ENCODE data around the gene ANK2. TPM values are rescaled to one million over a fixed set of nuclear protein-coding genes. Genes with fewer than 3 reads are reported as not detected.

ANK2 gene
- total RNA-seq, result 1 to 10 TPM in 2 of 5 experiments, not detected in 3; 1.1 to 2.0 TPM
- polyA plus RNA-seq, result not detected
- total RNA-seq, result not detected

- H3K4me3 ChIP-seq (ENCODE audit: low read length), result no peak within 1 kb of the TSS
- peaks cover 0 to 4% (median 0%) of the 10 kb centered on the region in 11 donors for H3K9me3 Mint-ChIP-seq
- intact Hi-C loops (cut with micrococcal nuclease), result no loop called here
- no peak within 1 kb of the TSS for H3K27ac ChIP-seq (ENCODE audit: low read depth, low read length)
- H3K4me3 Mint-ChIP-seq, result no peak within 1 kb of the TSS
- H3K4me1 Mint-ChIP-seq, result no peaks in the 10 kb centered on the region
- DNase-seq (no peak), ATAC-seq (no peak)
- H3K27me3 ChIP-seq (ENCODE audit: control insufficient read depth in 2 of 2, insufficient read depth in 2 of 2, low read length in 2 of 2), result no peaks in the 10 kb centered on the region
- H3K36me3 Mint-ChIP-seq, result no peaks in the 10 kb centered on the region
- H3K4me1 ChIP-seq (ENCODE audit: control insufficient read depth in 2 of 2, insufficient read depth in 2 of 2, low read length in 2 of 2), result no peaks in the 10 kb centered on the region
- ChIA-PET CTCF (no interaction called here), POLR2A (no interaction called here)
- no peaks in the 10 kb centered on the region for H3K36me3 ChIP-seq (ENCODE audit: control insufficient read depth in 2 of 3, insufficient read depth in 3 of 3, low read length in 3 of 3)
- no peaks in the 10 kb centered on the region for H3K9me3 ChIP-seq (ENCODE audit: control insufficient read depth in 2 of 3, low read length in 3 of 3)
- peaks cover 6 to 17% (median 13%) of the 10 kb centered on the region in 5 donors for H3K27me3 Mint-ChIP-seq
- no peak within 1 kb of the TSS for H3K27ac Mint-ChIP-seq
These were observed at the start of gene ANK2 for GRCh38 chr4:113049421-113050370. Gene ANK2 (plus strand): TSS chr4:113049653. CDS start chr4:113049729, 76 bp downstream.

- Mint-ChIP-seq H3K27ac (no peak overlapping the region), H3K36me3 (peaks cover 0 to 5% (median 0%) of the 10 kb centered on the region in 5 donors), H3K4me3 (no peak overlapping the region), H3K4me1 (no peaks in the 10 kb centered on the region), H3K9me3 (peaks cover 0 to 8% (median 4%) of the 10 kb centered on the region in 11 donors), H3K27me3 (peaks cover 0 to 9% (median 0%) of the 10 kb centered on the region in 5 donors)
- Histone ChIP-seq H3K27me3 (ENCODE audit: control insufficient read depth in 2 of 2, insufficient read depth in 2 of 2, low read length in 2 of 2) (no peaks in the 10 kb centered on the region), H3K4me3 (ENCODE audit: low read length) (no peak overlapping the region), H3K9me3 (ENCODE audit: control insufficient read depth in 2 of 3, low read length in 3 of 3) (no peaks in the 10 kb centered on the region), H3K36me3 (ENCODE audit: control insufficient read depth in 2 of 3, insufficient read depth in 3 of 3, low read length in 3 of 3) (no peaks in the 10 kb centered on the region), H3K27ac (ENCODE audit: low read depth, low read length) (no peak overlapping the region), H3K4me1 (ENCODE audit: control insufficient read depth in 2 of 2, insufficient read depth in 2 of 2, low read length in 2 of 2) (no peaks in the 10 kb centered on the region)
- ATAC-seq, result no peak
- intact Hi-C loops (cut with micrococcal nuclease), result no loop called here
- no peak for DNase-seq
- ChIA-PET POLR2A (no interaction called here), CTCF (no interaction called here)
These were observed 45.6 kb upstream of the ANK2 start for GRCh38 chr4:113003841-113004240.

GRCh38 chr4:113004655-113005054 lies 44.8 kb upstream of the ANK2 start:
- Histone ChIP-seq H3K4me3 (ENCODE audit: low read length) (no peak overlapping the region), H3K36me3 (ENCODE audit: control insufficient read depth in 2 of 3, insufficient read depth in 3 of 3, low read length in 3 of 3) (no peaks in the 10 kb centered on the region), H3K4me1 (ENCODE audit: control insufficient read depth in 2 of 2, insufficient read depth in 2 of 2, low read length in 2 of 2) (no peaks in the 10 kb centered on the region), H3K9me3 (ENCODE audit: control insufficient read depth in 2 of 3, low read length in 3 of 3) (no peaks in the 10 kb centered on the region), H3K27me3 (ENCODE audit: control insufficient read depth in 2 of 2, insufficient read depth in 2 of 2, low read length in 2 of 2) (no peaks in the 10 kb centered on the region), H3K27ac (ENCODE audit: low read depth, low read length) (no peak overlapping the region)
- peaks cover 0 to 8% (median 4%) of the 10 kb centered on the region in 11 donors for H3K9me3 Mint-ChIP-seq
- no peaks in the 10 kb centered on the region for H3K4me1 Mint-ChIP-seq
- ChIA-PET POLR2A (no interaction called here), CTCF (no interaction called here)
- intact Hi-C loops (cut with micrococcal nuclease), result no loop called here
- DNase-seq, result no peak
- peaks cover 0 to 2% (median 0%) of the 10 kb centered on the region in 5 donors for H3K27me3 Mint-ChIP-seq
- ATAC-seq, result no peak
- H3K4me3 Mint-ChIP-seq, result no peak overlapping the region
- H3K36me3 Mint-ChIP-seq, result peaks cover 0 to 5% (median 0%) of the 10 kb centered on the region in 5 donors
- no peak overlapping the region for H3K27ac Mint-ChIP-seq

- intact Hi-C loops (cut with micrococcal nuclease), result no loop called here
- no peaks in the 10 kb centered on the region for H3K27me3 ChIP-seq (ENCODE audit: control insufficient read depth in 2 of 2, insufficient read depth in 2 of 2, low read length in 2 of 2)
- H3K4me3 Mint-ChIP-seq, result no peak overlapping the region
- H3K4me3 ChIP-seq (ENCODE audit: low read length), result no peak overlapping the region
- ChIA-PET POLR2A (no interaction called here), CTCF (no interaction called here)
- no peak overlapping the region for H3K27ac ChIP-seq (ENCODE audit: low read depth, low read length)
- ATAC-seq, result no peak
- H3K4me1 Mint-ChIP-seq, result no peaks in the 10 kb centered on the region
- peaks cover 0 to 2% (median 0%) of the 10 kb centered on the region in 5 donors for H3K27me3 Mint-ChIP-seq
- H3K27ac Mint-ChIP-seq, result no peak overlapping the region
- H3K36me3 Mint-ChIP-seq, result peaks cover 0 to 5% (median 0%) of the 10 kb centered on the region in 5 donors
- no peaks in the 10 kb centered on the region for H3K4me1 ChIP-seq (ENCODE audit: control insufficient read depth in 2 of 2, insufficient read depth in 2 of 2, low read length in 2 of 2)
- H3K9me3 Mint-ChIP-seq, result peaks cover 0 to 6% (median 2%) of the 10 kb centered on the region in 11 donors
- H3K36me3 ChIP-seq (ENCODE audit: control insufficient read depth in 2 of 3, insufficient read depth in 3 of 3, low read length in 3 of 3), result no peaks in the 10 kb centered on the region
- no peaks in the 10 kb centered on the region for H3K9me3 ChIP-seq (ENCODE audit: control insufficient read depth in 2 of 3, low read length in 3 of 3)
- no peak for DNase-seq
These were observed 42.8 kb upstream of the ANK2 start for GRCh38 chr4:113006632-113007031.

DNA sequence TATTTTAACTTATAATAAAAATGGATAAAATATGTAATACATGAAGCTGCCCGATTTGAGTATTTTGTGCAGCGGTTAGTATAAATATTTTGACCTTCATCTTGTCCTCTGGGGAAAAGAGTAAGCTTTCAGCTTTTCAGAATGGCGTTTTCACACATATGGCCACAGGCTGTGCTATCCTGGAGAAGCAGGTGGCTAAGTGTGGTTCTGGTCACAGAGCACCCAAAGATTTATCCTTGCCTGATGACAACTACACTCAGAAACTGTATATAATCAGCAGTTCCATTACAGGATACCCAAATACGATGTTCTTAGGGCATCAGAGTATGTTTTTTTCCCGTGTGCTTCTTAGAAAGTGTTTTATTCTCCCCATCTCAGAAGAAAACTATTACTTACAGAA lies 42.3 kb upstream of the ANK2 start:
- CTCF ChIA-PET, result no interaction called here
- H3K27me3 Mint-ChIP-seq, result peaks cover 0 to 2% (median 0%) of the 10 kb centered on the region in 5 donors
- H3K4me3 Mint-ChIP-seq, result no peak overlapping the region
- H3K9me3 Mint-ChIP-seq, result peaks cover 0 to 6% (median 2%) of the 10 kb centered on the region in 11 donors
- H3K27me3 ChIP-seq (ENCODE audit: control insufficient read depth in 2 of 2, insufficient read depth in 2 of 2, low read length in 2 of 2), result no peaks in the 10 kb centered on the region
- H3K36me3 Mint-ChIP-seq, result peaks cover 0 to 5% (median 0%) of the 10 kb centered on the region in 5 donors
- no peak overlapping the region for H3K27ac ChIP-seq (ENCODE audit: low read depth, low read length)
- DNase-seq (no peak), ATAC-seq (no peak)
- no peak overlapping the region for H3K4me3 ChIP-seq (ENCODE audit: low read length)
- H3K4me1 Mint-ChIP-seq, result no peaks in the 10 kb centered on the region
- intact Hi-C loops (cut with micrococcal nuclease), result no loop called here
- H3K4me1 ChIP-seq (ENCODE audit: control insufficient read depth in 2 of 2, insufficient read depth in 2 of 2, low read length in 2 of 2), result no peaks in the 10 kb centered on the region
- POLR2A ChIA-PET, result no interaction called here
- H3K36me3 ChIP-seq (ENCODE audit: control insufficient read depth in 2 of 3, insufficient read depth in 3 of 3, low read length in 3 of 3), result no peaks in the 10 kb centered on the region
- H3K27ac Mint-ChIP-seq, result no peak overlapping the region
- H3K9me3 ChIP-seq (ENCODE audit: control insufficient read depth in 2 of 3, low read length in 3 of 3), result no peaks in the 10 kb centered on the region

DNA sequence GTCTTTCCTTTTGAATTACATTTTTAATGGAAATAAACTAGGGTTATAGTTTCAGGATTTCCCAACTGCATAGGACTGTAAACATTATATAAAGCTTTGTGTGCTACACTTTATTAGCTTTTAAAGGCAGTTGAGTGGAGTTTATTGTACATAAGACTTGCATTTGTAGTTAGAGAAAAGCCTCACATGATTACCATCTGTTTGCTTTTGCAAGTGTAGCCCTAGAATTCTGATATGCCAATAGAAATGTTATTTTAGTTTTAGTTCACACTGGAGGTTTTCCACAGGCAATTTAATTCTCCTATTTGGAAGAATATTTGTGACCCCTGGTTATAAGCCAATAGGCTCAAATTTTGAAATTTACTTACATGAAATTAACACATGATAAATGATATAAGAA lies 41.3 kb upstream of the ANK2 start:
- Mint-ChIP-seq H3K4me1 (no peaks in the 10 kb centered on the region), H3K27me3 (peaks cover 0 to 4% (median 0%) of the 10 kb centered on the region in 5 donors), H3K36me3 (no peaks in the 10 kb centered on the region), H3K4me3 (no peak overlapping the region), H3K27ac (no peak overlapping the region), H3K9me3 (peaks cover 0 to 2% (median 0%) of the 10 kb centered on the region in 11 donors)
- intact Hi-C loops (cut with micrococcal nuclease), result no loop called here
- ChIA-PET CTCF (no interaction called here), POLR2A (no interaction called here)
- Histone ChIP-seq H3K9me3 (ENCODE audit: control insufficient read depth in 2 of 3, low read length in 3 of 3) (no peaks in the 10 kb centered on the region), H3K27me3 (ENCODE audit: control insufficient read depth in 2 of 2, insufficient read depth in 2 of 2, low read length in 2 of 2) (no peaks in the 10 kb centered on the region), H3K4me3 (ENCODE audit: low read length) (no peak overlapping the region), H3K27ac (ENCODE audit: low read depth, low read length) (no peak overlapping the region), H3K4me1 (ENCODE audit: control insufficient read depth in 2 of 2, insufficient read depth in 2 of 2, low read length in 2 of 2) (no peaks in the 10 kb centered on the region), H3K36me3 (ENCODE audit: control insufficient read depth in 2 of 3, insufficient read depth in 3 of 3, low read length in 3 of 3) (no peaks in the 10 kb centered on the region)
- DNase-seq, result no peak
- ATAC-seq, result no peak

DNA sequence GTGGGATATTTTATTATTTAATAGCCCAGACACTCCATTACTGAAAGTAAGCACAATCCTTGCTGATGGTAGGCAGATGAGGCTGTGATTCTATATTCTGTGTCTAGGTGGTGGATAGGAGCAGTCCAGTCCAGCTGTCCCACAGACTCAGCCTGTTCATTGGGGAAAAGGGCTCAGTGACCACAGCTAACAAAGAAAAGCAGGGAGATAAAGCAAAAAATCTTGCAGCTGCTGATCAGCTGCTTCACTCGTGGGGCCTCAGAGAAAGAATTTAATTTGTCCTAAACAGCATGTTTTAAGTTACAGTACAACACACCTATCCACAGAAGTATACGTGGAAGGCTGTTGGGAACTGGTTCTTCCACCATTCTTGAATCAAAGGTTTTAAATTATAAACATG lies 40.7 kb upstream of the ANK2 start:
- DNase-seq (no peak), ATAC-seq (no peak)
- Histone ChIP-seq H3K27ac (ENCODE audit: low read depth, low read length) (no peak overlapping the region), H3K4me3 (ENCODE audit: low read length) (no peak overlapping the region), H3K9me3 (ENCODE audit: control insufficient read depth in 2 of 3, low read length in 3 of 3) (no peaks in the 10 kb centered on the region), H3K36me3 (ENCODE audit: control insufficient read depth in 2 of 3, insufficient read depth in 3 of 3, low read length in 3 of 3) (no peaks in the 10 kb centered on the region), H3K4me1 (ENCODE audit: control insufficient read depth in 2 of 2, insufficient read depth in 2 of 2, low read length in 2 of 2) (no peaks in the 10 kb centered on the region), H3K27me3 (ENCODE audit: control insufficient read depth in 2 of 2, insufficient read depth in 2 of 2, low read length in 2 of 2) (no peaks in the 10 kb centered on the region)
- Mint-ChIP-seq H3K27ac (no peak overlapping the region), H3K36me3 (no peaks in the 10 kb centered on the region), H3K27me3 (peaks cover 0 to 4% (median 0%) of the 10 kb centered on the region in 5 donors), H3K4me1 (no peaks in the 10 kb centered on the region), H3K9me3 (peaks cover 0 to 2% (median 0%) of the 10 kb centered on the region in 11 donors), H3K4me3 (no peak overlapping the region)
- CTCF ChIA-PET, result no interaction called here
- POLR2A ChIA-PET, result no interaction called here
- intact Hi-C loops (cut with micrococcal nuclease), result no loop called here

Measured in naive thymus-derived CD4-positive, alpha-beta T cell (primary cell).